ENCODE data around the gene UTP4. TPM values are rescaled to one million over a fixed set of nuclear protein-coding genes. Genes with fewer than 3 reads are reported as not detected.

Gene UTP4
- total and polyA plus RNA-seq, 2 of the 8 experiments (the other 6 are each of a cell fraction or from before 2014, with no cell fraction given): 101 to 118 TPM

DNA sequence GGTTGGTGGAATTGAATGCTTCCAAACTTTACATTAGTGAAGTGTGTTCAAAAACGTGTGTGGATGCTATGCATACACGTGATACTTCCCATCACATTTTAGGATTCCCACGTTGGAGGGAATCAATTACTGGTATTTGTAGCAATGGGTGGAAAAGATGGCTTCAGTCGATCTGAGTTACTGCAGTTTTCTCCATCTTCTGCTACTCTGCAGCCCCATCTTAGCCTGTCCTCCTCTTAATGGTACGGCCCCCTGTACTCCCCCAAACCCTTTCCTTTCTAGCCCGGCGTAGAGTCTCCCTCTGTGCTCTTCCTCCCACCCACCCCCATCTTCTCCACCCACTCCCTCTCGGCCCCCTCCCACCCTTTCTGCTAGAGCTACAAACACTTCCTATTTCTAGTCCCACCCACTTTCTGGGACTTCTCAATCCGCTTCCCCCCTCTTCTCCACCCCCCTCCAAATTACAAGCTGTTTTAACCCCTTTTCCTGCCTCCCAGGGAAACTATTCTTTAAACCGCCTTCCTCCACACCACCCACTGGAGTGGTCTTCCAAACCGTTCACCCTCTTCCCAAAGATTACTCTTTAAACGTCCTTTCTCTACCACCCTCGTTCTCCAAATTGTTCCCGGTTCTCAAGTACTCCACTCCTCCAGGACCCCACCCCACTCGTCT lies 1.1 kb upstream of the UTP4 start (continued):
- TF ChIP-seq FOSL1 (IDR thresholded peaks at IDR 0.05; ENCODE audit: insufficient read depth, low read depth, low read length) (no peak), CEBPB (IDR thresholded peaks at IDR 0.05; ENCODE audit: low read depth, low read length) (no peak), SP1 (IDR thresholded peaks at IDR 0.05; ENCODE audit: low read depth, low read length) (0 out of 2 replicates have a peak, but pooled peaks have one; percentile 8), SUZ12 (IDR thresholded peaks at IDR 0.05; ENCODE audit: low read length) (no peak), JUN (IDR thresholded peaks at IDR 0.05; ENCODE audit: low read depth, low read length) (no peak), ASH2L (IDR thresholded peaks at IDR 0.05; ENCODE audit: low read length) (peak; percentile 60), CBX5 (IDR thresholded peaks at IDR 0.05; ENCODE audit: low read depth, low read length) (no peak), CHD2 (IDR thresholded peaks at IDR 0.05; ENCODE audit: low read length) (no peak), BACH1 (IDR thresholded peaks at IDR 0.05; ENCODE audit: low read length) (no peak), CREB1 (IDR thresholded peaks at IDR 0.05) (no peak), NANOG (IDR thresholded peaks at IDR 0.05; ENCODE audit: insufficient read depth, low read depth, low read length, poor library complexity, severe bottlenecking) (no peak), TBP (IDR thresholded peaks at IDR 0.05; ENCODE audit: low read depth, low read length) (0 out of 2 replicates have a peak, but pooled peaks have one; percentile 5), SIN3A (conservative IDR thresholded peaks at IDR 0.05 in 1 of 2, IDR thresholded peaks at IDR 0.05 in 1 of 2; ENCODE audit: low read depth in 1 of 2, low read length in 2 of 2) (peak in 1 of 2 experiments; percentile 48; a peak in 1 of 4 replicates), RFX5 (IDR thresholded peaks at IDR 0.05; ENCODE audit: borderline replicate concordance, low read depth, low read length) (no peak), ZNF274 (IDR thresholded peaks at IDR 0.05; ENCODE audit: borderline replicate concordance, extremely low read depth, low read length) (no peak), KDM4A (IDR thresholded peaks at IDR 0.05; ENCODE audit: low read depth, low read length, severe bottlenecking) (no peak), TAF7 (optimal IDR thresholded peaks at IDR 0.05; ENCODE audit: borderline replicate concordance, low read depth, low read length) (no peak), EP300 (IDR thresholded peaks at IDR 0.05; ENCODE audit: borderline replicate concordance in 1 of 2, low read depth in 2 of 2, low read length in 2 of 2) (no peak), EGR1 (IDR thresholded peaks at IDR 0.05; ENCODE audit: borderline replicate concordance, low read depth, low read length) (no peak), TAF1 (IDR thresholded peaks at IDR 0.05; ENCODE audit: low read depth, low read length) (0 out of 2 replicates have a peak, but pooled peaks have one; percentile 13), SIX5 (IDR thresholded peaks at IDR 0.05; ENCODE audit: low read depth, low read length) (no peak), SP2 (IDR thresholded peaks at IDR 0.05; ENCODE audit: low read length) (no peak), RAD21 (IDR thresholded peaks at IDR 0.05 in 1 of 2, conservative IDR thresholded peaks at IDR 0.05 in 1 of 2; ENCODE audit: low read depth in 2 of 2, low read length in 2 of 2) (no peak)
- TF ChIP-seq, protein P1, sequence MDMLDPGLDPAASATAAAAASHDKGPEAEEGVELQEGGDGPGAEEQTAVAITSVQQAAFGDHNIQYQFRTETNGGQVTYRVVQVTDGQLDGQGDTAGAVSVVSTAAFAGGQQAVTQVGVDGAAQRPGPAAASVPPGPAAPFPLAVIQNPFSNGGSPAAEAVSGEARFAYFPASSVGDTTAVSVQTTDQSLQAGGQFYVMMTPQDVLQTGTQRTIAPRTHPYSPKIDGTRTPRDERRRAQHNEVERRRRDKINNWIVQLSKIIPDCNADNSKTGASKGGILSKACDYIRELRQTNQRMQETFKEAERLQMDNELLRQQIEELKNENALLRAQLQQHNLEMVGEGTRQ (IDR thresholded peaks at IDR 0.05; ENCODE audit: low read length): no peak

Data from H1 (cell line).